H1 (cell line): ENCODE measurements around the gene SNAPC1. TPM values are rescaled to one million over a fixed set of nuclear protein-coding genes. Genes with fewer than 3 reads are reported as not detected.

Source experiments
- CTCF ChIA-PET: fragments of 300-600 bp; sonication (Branson Sonifier 250); formaldehyde crosslinking; loops from one replicate; lab custom pipeline; 2021; ENCODE audit not compliant: partially characterized antibody; lab: Charles Lee
- POLR2A ChIA-PET: fragments of 300-600 bp; sonication (Branson Sonifier 250); formaldehyde crosslinking; loops from one replicate; lab custom pipeline; 2021; ENCODE audit warnings: inconsistent platforms; ENCODE audit not compliant: partially characterized antibody; lab: Charles Lee
- DNase-seq, 2 experiments: peaks; one replicate each; pipeline versions ENCODE4 v3.0.0 to v3.0.0-alpha.2; 2010 to 2022; ENCODE audit warnings: low spot score in 2 of 2, low read depth in 1 of 2, mixed read lengths in 1 of 2
- FAIRE-seq: peaks from 2 replicates; lab custom pipeline; 2011; peaks lifted over from hg19 to GRCh38; lab: Jason Lieb, UNC
- H2AFZ ChIP-seq: 2 replicates; pipeline ENCODE4 v1.8.1; 2012; ENCODE audit warnings: low read length, inconsistent platforms
- H2AK5ac ChIP-seq: 2 replicates; pipeline ENCODE4 v1.6.1; 2013; ENCODE audit warnings: low read depth, low read length
- H2BK120ac ChIP-seq: replicated peaks from 2 replicates; pipeline ENCODE3; 2013; ENCODE audit warnings: low read depth, low read length, inconsistent platforms
- H2BK12ac ChIP-seq: 2 replicates; pipeline ENCODE4 v1.6.1; 2013; ENCODE audit warnings: low read depth, low read length
- H2BK15ac ChIP-seq: 2 replicates; pipeline ENCODE4 v1.6.1; 2013; ENCODE audit warnings: low read length
- H2BK20ac ChIP-seq: 2 replicates; pipeline ENCODE4 v1.6.1; 2013; ENCODE audit warnings: low read length
- H2BK5ac ChIP-seq: 2 replicates; pipeline ENCODE4 v1.6.1; 2013; ENCODE audit warnings: low read depth, low read length
- H3K14ac ChIP-seq: 2 replicates; pipeline ENCODE4 v1.6.1; 2013; ENCODE audit warnings: inconsistent platforms; ENCODE audit not compliant: insufficient read length
- H3K18ac ChIP-seq: 2 replicates; pipeline ENCODE4 v1.6.1; 2013; ENCODE audit warnings: low read length; ENCODE audit errors: extremely low read depth
- H3K23ac ChIP-seq: 2 replicates; pipeline ENCODE4 v1.6.1; 2013; ENCODE audit warnings: inconsistent platforms; ENCODE audit not compliant: insufficient read length
- H3K23me2 ChIP-seq: 2 replicates; pipeline ENCODE4 v1.6.1; 2013; ENCODE audit warnings: low read depth, low read length
- H3K27ac ChIP-seq: 2 replicates; pipeline ENCODE4 v1.6.1; 2011; ENCODE audit warnings: low read depth, low read length, inconsistent platforms
- H3K27me3 ChIP-seq, 4 experiments: replicated peaks in 1 of 4; 1 replicate in 1 of 4; 2 replicates in 3 of 4; pipeline versions ENCODE4 v1.6.1 to v1.8.1; 2011 to 2013; ENCODE audit warnings: low read length in 3 of 4, mild to moderate bottlenecking in 3 of 4, inconsistent platforms in 2 of 4, mixed read lengths in 2 of 4, moderate library complexity in 1 of 4; ENCODE audit not compliant: control insufficient read depth in 3 of 4, insufficient read depth in 3 of 4; ENCODE audit errors: extremely low read depth in 1 of 4
- H3K36me3 ChIP-seq, 4 experiments: 2 replicates each; pipeline versions ENCODE4 v1.6.1 to v1.8.1; 2011 to 2013; ENCODE audit warnings: mild to moderate bottlenecking in 4 of 4, low read length in 3 of 4, moderate library complexity in 2 of 4, control low read depth in 1 of 4, inconsistent platforms in 1 of 4; ENCODE audit not compliant: insufficient read depth in 4 of 4, control insufficient read depth in 2 of 4
- H3K4ac ChIP-seq: replicated peaks from 2 replicates; pipeline ENCODE3; 2013; ENCODE audit warnings: low read length, low read depth, mixed read lengths, inconsistent platforms; ENCODE audit not compliant: insufficient read length
- H3K4me1 ChIP-seq, 4 experiments: replicated peaks in 1 of 4; 1 replicate in 1 of 4; 2 replicates in 3 of 4; pipeline versions ENCODE4 v1.6.1 to v1.8.1; 2011 to 2013; ENCODE audit warnings: low read length in 3 of 4, inconsistent platforms in 2 of 4, mixed read lengths in 1 of 4; ENCODE audit not compliant: insufficient read depth in 4 of 4, control insufficient read depth in 3 of 4
- H3K4me2 ChIP-seq, 2 experiments: 2 replicates each; pipeline versions ENCODE4 v1.6.1 to v1.8.1; 2011 to 2013; ENCODE audit warnings: low read depth in 2 of 2, low read length in 2 of 2, control low read depth in 1 of 2, inconsistent platforms in 1 of 2, mild to moderate bottlenecking in 1 of 2; ENCODE audit not compliant: insufficient read depth in 1 of 2
- H3K4me3 ChIP-seq, 4 experiments: fragments of 200-600, 300-600 bp in 1 of 4; sonication (generic), shearing (Covaris generic), sonication (Bioruptor Twin) in 1 of 4; 2 replicates each; pipeline versions ENCODE4 v1.5.1 to v1.8.1; 2011 to 2016; ENCODE audit warnings: low read length in 4 of 4, low read depth in 3 of 4, control low read depth in 2 of 4, inconsistent platforms in 2 of 4, mild to moderate bottlenecking in 2 of 4, mixed read lengths in 1 of 4, moderate library complexity in 1 of 4; ENCODE audit not compliant: insufficient read depth in 2 of 4; ENCODE audit errors: extremely low read depth in 1 of 4
- H3K56ac ChIP-seq: replicated peaks from 2 replicates; pipeline ENCODE3; 2013; ENCODE audit warnings: low read depth, mild to moderate bottlenecking, mixed read lengths, low read length, inconsistent platforms; ENCODE audit not compliant: insufficient read length
- H3K79me1 ChIP-seq: 2 replicates; pipeline ENCODE4 v1.6.1; 2013; ENCODE audit warnings: low read depth, low read length, control low read depth
- H3K79me2 ChIP-seq, 2 experiments: 2 replicates each; pipeline versions ENCODE4 v1.6.1 to v1.8.1; 2012 to 2013; ENCODE audit warnings: low read length in 2 of 2, mild to moderate bottlenecking in 2 of 2, inconsistent platforms in 1 of 2; ENCODE audit not compliant: insufficient read depth in 2 of 2, control insufficient read depth in 1 of 2
- H3K9ac ChIP-seq, 4 experiments: replicated peaks in 1 of 4; 1 replicate in 1 of 4; 2 replicates in 3 of 4; pipeline versions ENCODE4 v1.6.1 to v1.8.1; 2011 to 2013; ENCODE audit warnings: low read depth in 3 of 4, low read length in 3 of 4, control low read depth in 2 of 4, mild to moderate bottlenecking in 2 of 4, moderate library complexity in 2 of 4, inconsistent platforms in 1 of 4; ENCODE audit errors: extremely low read depth in 1 of 4
- H3K9me3 ChIP-seq, 2 experiments: 2 replicates each; pipeline versions ENCODE4 v1.6.1 to v1.8.1; 2012 to 2013; ENCODE audit warnings: mild to moderate bottlenecking in 2 of 2, moderate library complexity in 2 of 2, control low read depth in 1 of 2, inconsistent platforms in 1 of 2, low read depth in 1 of 2, low read length in 1 of 2, mixed read lengths in 1 of 2; ENCODE audit not compliant: insufficient read depth in 2 of 2
- H4K20me1 ChIP-seq, 2 experiments: replicated peaks in 1 of 2; 2 replicates each; pipeline versions ENCODE3 to v1.8.1; 2011 to 2013; ENCODE audit warnings: inconsistent platforms in 2 of 2, low read length in 2 of 2, mild to moderate bottlenecking in 1 of 2; ENCODE audit not compliant: insufficient read depth in 2 of 2, control insufficient read depth in 1 of 2
- H4K5ac ChIP-seq: 2 replicates; pipeline ENCODE4 v1.6.1; 2013; ENCODE audit warnings: low read length, low read depth, mixed read lengths, inconsistent platforms; ENCODE audit not compliant: insufficient read length
- H4K8ac ChIP-seq: 2 replicates; pipeline ENCODE4 v1.8.0; 2013; ENCODE audit warnings: mild to moderate bottlenecking, moderate library complexity, low read length, inconsistent platforms; ENCODE audit not compliant: insufficient read depth; ENCODE audit errors: extremely low read depth
- H4K91ac ChIP-seq: replicated peaks from 2 replicates; pipeline ENCODE3; 2013; ENCODE audit warnings: low read length, mixed read lengths, inconsistent platforms; ENCODE audit not compliant: insufficient read length
- CEBPB ChIP-seq: IDR thresholded peaks from 2 replicates; pipeline ENCODE4 v1.6.1; 2012; ENCODE audit warnings: low read depth, low read length
- EGR1 ChIP-seq: IDR thresholded peaks from 2 replicates; pipeline ENCODE4 v1.6.1; 2011; ENCODE audit warnings: low read depth, low read length, borderline replicate concordance
- EZH2 ChIP-seq: fragments of 200-600 bp; sonication (generic); IDR thresholded peaks from 2 replicates; pipeline ENCODE4 v1.7.1; 2012; ENCODE audit warnings: low read depth, mild to moderate bottlenecking, moderate library complexity, low read length, inconsistent platforms; ENCODE audit not compliant: severe bottlenecking
- RBBP5 ChIP-seq: IDR thresholded peaks from 2 replicates; pipeline ENCODE4 v1.7.1; 2012; ENCODE audit warnings: low read depth, mild to moderate bottlenecking, inconsistent platforms, low read length, moderate library complexity, borderline replicate concordance
- TBP ChIP-seq: IDR thresholded peaks from 2 replicates; pipeline ENCODE4 v1.6.1; 2011; ENCODE audit warnings: low read depth, low read length, improper control_type of control experiment
- WGBS, 2 experiments: shearing (Covaris generic) in 1 of 2; methylation state at CpG; one replicate each; pipeline versions ENCODE4 v1.1.6 to v1.1.7; 2013 to 2015; ENCODE audit warnings: low lambda C conversion rate in 2 of 2, mixed read lengths in 2 of 2, inconsistent platforms in 1 of 2, low coverage in 1 of 2, missing lambda C conversion rate in 1 of 2; ENCODE audit not compliant: insufficient replicate concordance in 2 of 2, insufficient coverage in 1 of 2, insufficient read length in 1 of 2; ENCODE audit errors: extremely low coverage in 1 of 2, missing lambda C conversion rate in 1 of 2; 5-methylcytosine and 5-hydroxymethylcytosine counted together
- polyA plus RNA-seq, 7 experiments: library from polyadenylated mRNA; depleted of rRNA in 3 of 7; stranded (reverse) in 5 of 7; unstranded in 2 of 7; fragments of >200 nt in 5 of 7; fragments of 200-250 nt in 2 of 7; gene quantifications; 1 replicate in 5 of 7; 2 replicates in 1 of 7; 4 replicates in 1 of 7; pipeline versions ENCODE4 v1.2.1 to v1.2.3, GENCODE V29; 2011 to 2013; ENCODE audit warnings: missing spikeins in 2 of 7, mixed read lengths in 2 of 7
- total RNA-seq: library from RNA; stranded (reverse); fragmentation: NEBNext Ultra II Directional; extraction: Animal tissue kit (Norgen Biotek cat#: 25700); gene quantifications from 2 replicates; pipeline ENCODE4 v1.2.1, GENCODE V29; 2021
- TF ChIP-seq, protein P1 (sequence below): IDR thresholded peaks from 2 replicates; pipeline ENCODE4 v1.6.1; 2012; ENCODE audit warnings: inconsistent platforms

SNAPC1 gene
- total and polyA plus RNA-seq, 2 of the 8 experiments (the other 6 are each of a cell fraction or from before 2014, with no cell fraction given) = 5.8 to 11.1 TPM

DNA sequence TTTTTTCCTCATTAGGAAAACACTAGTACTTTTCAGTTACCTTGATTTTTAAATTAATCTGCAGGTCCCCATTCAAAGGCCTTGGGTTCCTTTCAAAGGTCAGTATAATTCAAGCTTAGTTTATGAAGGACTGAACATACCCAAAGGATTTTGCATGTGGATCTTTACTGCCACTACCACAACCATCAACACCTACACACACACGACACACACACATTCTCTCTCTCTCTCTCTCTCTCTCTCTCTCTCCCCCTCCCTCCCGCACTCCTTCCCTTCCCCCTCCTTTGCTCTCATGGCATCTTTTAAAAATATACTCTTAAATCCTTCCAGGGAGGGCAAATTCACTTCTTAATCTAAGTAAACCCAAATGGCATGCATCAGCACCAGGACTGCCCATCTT lies 38.1 kb upstream of the SNAPC1 start:
- H3K4me3 ChIP-seq = no peak overlapping the region
- H2AK5ac ChIP-seq = no peak overlapping the region
- no peak overlapping the region for H2BK120ac ChIP-seq
- CTCF ChIA-PET = interaction anchor here (1.2 kb wide), 1 partner anchor 249 kb away, joined by 4 read pairs; no protein-coding TSS in a partner anchor
- no peak overlapping the region for H4K91ac ChIP-seq
- no peak overlapping the region for H2BK12ac ChIP-seq
- H3K27me3 ChIP-seq = no peaks in the 10 kb centered on the region
- no peak overlapping the region for H3K27ac ChIP-seq
- TF ChIP-seq TBP (no peak), CEBPB (no peak), EGR1 (no peak), RBBP5 (no peak), EZH2 (no peak)
- TF ChIP-seq, protein P1, sequence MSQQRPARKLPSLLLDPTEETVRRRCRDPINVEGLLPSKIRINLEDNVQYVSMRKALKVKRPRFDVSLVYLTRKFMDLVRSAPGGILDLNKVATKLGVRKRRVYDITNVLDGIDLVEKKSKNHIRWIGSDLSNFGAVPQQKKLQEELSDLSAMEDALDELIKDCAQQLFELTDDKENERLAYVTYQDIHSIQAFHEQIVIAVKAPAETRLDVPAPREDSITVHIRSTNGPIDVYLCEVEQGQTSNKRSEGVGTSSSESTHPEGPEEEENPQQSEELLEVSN = no peak
- TF ChIP-seq, all 59 proteins: peak for 0
- WGBS, 2 experiments = no CpG with 5 or more reads among the region's 2 CpGs
- peaks cover 7 to 9% of the 10 kb centered on the region in 2 experiments for H4K20me1 ChIP-seq
- H3K4ac ChIP-seq = no peak overlapping the region
- H3K56ac ChIP-seq = no peak overlapping the region
- no peak overlapping the region for H3K18ac ChIP-seq
- H2BK5ac ChIP-seq = no peak overlapping the region
- H4K5ac ChIP-seq = no peak overlapping the region
- H3K9ac ChIP-seq = no peak overlapping the region
- H3K14ac ChIP-seq = no peak overlapping the region
- H4K8ac ChIP-seq = no peak overlapping the region
- POLR2A ChIA-PET = no interaction called here
- no peak for FAIRE-seq
- no peak overlapping the region for H2BK15ac ChIP-seq
- H3K23me2 ChIP-seq = no peaks in the 10 kb centered on the region
- H3K4me1 ChIP-seq = peaks cover 0 to 2% (median 0%) of the 10 kb centered on the region in 4 experiments; a peak in 2 of 7 replicates
- peaks cover 5 to 73% of the 10 kb centered on the region in 2 experiments for H3K79me2 ChIP-seq
- no peaks in the 10 kb centered on the region for H3K9me3 ChIP-seq
- DNase-seq = no peak
- H2BK20ac ChIP-seq = no peak overlapping the region
- H3K79me1 ChIP-seq = no peaks in the 10 kb centered on the region
- H2AFZ ChIP-seq = no peak overlapping the region
- no peak overlapping the region for H3K4me2 ChIP-seq
- no peak overlapping the region for H3K23ac ChIP-seq
- H3K36me3 ChIP-seq = peaks cover 11 to 79% (median 47%) of the 10 kb centered on the region in 4 experiments
